Adrenal gland (tissue), 12 donors: ENCODE results near the gene MAPKAP1. TPM values are rescaled to one million over a fixed set of nuclear protein-coding genes. Genes with fewer than 3 reads are reported as not detected.

Experiments
- DNase-seq, 7 donors: peaks; one replicate each; pipeline ENCODE4 v3.0.0-alpha.2; 2019 to 2020
- H3K27ac ChIP-seq, 5 donors: fragments of 200-600 bp; sonication (generic) in 4 of 5; 1 replicate in 3 of 5; 2 replicates in 2 of 5; pipeline versions ENCODE4 v1.5.1 to v1.8.0; 2016 to 2020; ENCODE audit warnings: mild to moderate bottlenecking in 1 of 5
- H3K27me3 ChIP-seq: fragments of 200-600 bp; 2 replicates; pipeline ENCODE4 v1.8.0; 2021
- H3K36me3 ChIP-seq, 2 donors: fragments of 200-600 bp; replicated peaks in 1 of 2; 1 replicate in 1 of 2; 2 replicates in 1 of 2; pipeline versions ENCODE4 v1.5.1 to v1.8.0; 2018 to 2022
- H3K4me1 ChIP-seq, 2 donors: fragments of 200-600 bp; replicated peaks in 1 of 2; 1 replicate in 1 of 2; 2 replicates in 1 of 2; pipeline versions ENCODE4 v1.5.1 to v1.8.0; 2018 to 2021
- H3K4me3 ChIP-seq, 4 donors: fragments of 200-600 bp; sonication (generic) in 3 of 4; one replicate each; pipeline ENCODE4 v1.5.1; 2016 to 2018
- H3K9me3 ChIP-seq, 3 donors: fragments of 200-600 bp; sonication (generic) in 1 of 3; replicated peaks in 1 of 3; 1 replicate in 2 of 3; 2 replicates in 1 of 3; pipeline versions ENCODE4 v1.5.1 to v1.8.0; 2016 to 2021
- CTCF ChIP-seq, 6 experiments: fragments of 450-650 bp in 4 of 6; fragments of 200-600 bp in 2 of 6; sonication (generic) in 1 of 6; IDR thresholded peaks; 1 replicate in 5 of 6; 2 replicates in 1 of 6; pipeline versions ENCODE4 v1.5.1 to v1.8.0; 2016 to 2021; ENCODE audit warnings: antibody characterized with exemption in 6 of 6, mild to moderate bottlenecking in 2 of 6, moderate library complexity in 1 of 6
- POLR2A ChIP-seq, 2 donors: fragments of 450-650 bp; IDR thresholded peaks; one replicate each; pipeline ENCODE4 v1.6.1; 2017; ENCODE audit warnings: antibody characterized with exemption in 2 of 2, mild to moderate bottlenecking in 2 of 2, moderate library complexity in 1 of 2
- WGBS, 4 donors: extraction: QIAGEN DNeasy Blood & Tissue Kit in 2 of 4; methylation state at CpG; one replicate each; pipeline versions ENCODE4 v1.1.5 to v1.1.7; 2013 to 2017; 5-methylcytosine and 5-hydroxymethylcytosine counted together
- intact Hi-C, 2 donors: fragments of 100-400 bp; cut with DNase I; formaldehyde crosslinking; loops; one replicate each; pipeline versions ENCODE4 v1.14.1 to v1.15.0; 2022 to 2023
- polyA plus RNA-seq, 3 donors: library from polyadenylated mRNA; stranded (reverse); fragments of 200-250 nt in 2 of 3; fragments of 350-450 nt in 1 of 3; fragmentation: Illumina TruSeq in 1 of 3; extraction: RNeasy Lipid Tissue Mini Kit (QIAGEN cat#74804) in 1 of 3; gene quantifications; one replicate each; pipeline ENCODE4 v1.2.3, GENCODE V29; 2013 to 2014
- total RNA-seq, 9 donors: library from RNA; depleted of rRNA in 4 of 9; stranded (reverse); fragments of >200 nt in 4 of 9; fragments of 120-200 nt in 1 of 9; fragmentation: NEBNext Ultra II Directional in 1 of 9; extraction: Animal tissue kit (Norgen Biotek cat#: 25700) in 1 of 9; gene quantifications; one replicate each; pipeline versions ENCODE4 v1.1.0 to v1.2.4, GENCODE V29; 2013 to 2023
- donor health status: healthy with polysubstance abuse.
- donor health status: Bipolar disorder and iron deficiency.
- donor health status: DM: yes; HTN: yes; CAD: no.
- donor health status: DM: no; HTN: no; CAD: no.
- donor health status: DM: no; HTN: no; CAD: no.
- donor health status: DM: yes; HTN: yes; CAD: no.

Gene MAPKAP1
- total and polyA plus RNA-seq, 12 donors, result 72.2 to 156 (median 94.9) TPM

- 79 to 89% (median 88%) methylated on average over 3 of the region's 3 CpGs for WGBS, 4 donors
These were observed 50.4 kb downstream of the MAPKAP1 start for GRCh38 chr9:125656560-125656959.

GRCh38 chr9:125655691-125656410 lies 51.2 kb downstream of the MAPKAP1 start:
- Histone ChIP-seq H3K4me1 (no peaks in the 10 kb centered on the region), H3K27me3 (no peaks in the 10 kb centered on the region), H3K36me3 (no peaks in the 10 kb centered on the region), H3K4me3 (no peak overlapping the region), H3K9me3 (no peaks in the 10 kb centered on the region), H3K27ac (no peak overlapping the region)
- 88 to 91% (median 89%) methylated on average over 5 of the region's 5 CpGs for WGBS, 4 donors
- intact Hi-C loops, result no loop called here
- TF ChIP-seq CTCF (IDR thresholded peaks at IDR 0.05) (no peak), POLR2A (IDR thresholded peaks at IDR 0.05) (no peak)
- DNase-seq, result no peak

More at GRCh38 chr9:125656560-125656959, 50.4 kb downstream of the MAPKAP1 start:
- H3K27me3 ChIP-seq, result no peaks in the 10 kb centered on the region
- H3K36me3 ChIP-seq, result no peaks in the 10 kb centered on the region
- intact Hi-C loops, result no loop called here
- no peak overlapping the region for H3K4me3 ChIP-seq
- TF ChIP-seq CTCF (IDR thresholded peaks at IDR 0.05) (no peak), POLR2A (IDR thresholded peaks at IDR 0.05) (no peak)
- H3K27ac ChIP-seq, result no peak overlapping the region
- no peak for DNase-seq
- H3K4me1 ChIP-seq, result no peaks in the 10 kb centered on the region
- no peaks in the 10 kb centered on the region for H3K9me3 ChIP-seq

- Histone ChIP-seq H3K4me1 (peaks cover 0 to 6% of the 10 kb centered on the region in 2 donors), H3K4me3 (no peak overlapping the region), H3K27me3 (no peaks in the 10 kb centered on the region), H3K36me3 (no peaks in the 10 kb centered on the region), H3K9me3 (no peaks in the 10 kb centered on the region), H3K27ac (no peak overlapping the region)
- WGBS, 4 donors, result 86 to 93% (median 90%) methylated on average over 4 of the region's 4 CpGs
- intact Hi-C loops, result no loop called here
- no peak for DNase-seq
- TF ChIP-seq POLR2A (IDR thresholded peaks at IDR 0.05) (no peak), CTCF (IDR thresholded peaks at IDR 0.05) (no peak)
These were observed 51.9 kb downstream of the MAPKAP1 start for GRCh38 chr9:125655066-125655633.

GRCh38 chr9:125654121-125654520 lies 52.9 kb downstream of the MAPKAP1 start:
- H3K27ac ChIP-seq, result no peak overlapping the region
- H3K4me3 ChIP-seq, result no peak overlapping the region
- 75 to 89% (median 76%) methylated on average over 5 of the region's 5 CpGs for WGBS, 4 donors
- no peaks in the 10 kb centered on the region for H3K36me3 ChIP-seq
- H3K4me1 ChIP-seq, result peaks cover 8 to 17% of the 10 kb centered on the region in 2 donors
- no peak for TF ChIP-seq CTCF (IDR thresholded peaks at IDR 0.05)
- no peak for TF ChIP-seq POLR2A (IDR thresholded peaks at IDR 0.05)
- intact Hi-C loops, result no loop called here
- no peaks in the 10 kb centered on the region for H3K27me3 ChIP-seq
- H3K9me3 ChIP-seq, result no peaks in the 10 kb centered on the region
- no peak for DNase-seq
